DND-41 (cell line): Measurements from ENCODE around the gene ZFAND2A.
A peak's percentile ranks its signal among the peaks of the same experiment; 100 is the strongest.

Experiments used
- ATAC-seq: fragments of 200-7000 bp; cut with Tn5 transposase; 3 replicates; pipeline ENCODE4 v1.9.1; 2021; ENCODE audit warnings: low read depth; ENCODE audit not compliant: insufficient read depth
- DNase-seq: peaks from one replicate; pipeline ENCODE4 v3.0.0-alpha.2; 2020
- H2AFZ ChIP-seq: 2 replicates; pipeline ENCODE4 v1.6.0; 2012; ENCODE audit warnings: low read depth, low read length
- H3K27ac ChIP-seq: 2 replicates; pipeline ENCODE4 v1.5.1; 2012; ENCODE audit warnings: low read length, inconsistent platforms
- H3K27me3 ChIP-seq: fragments of 200-600 bp; sonication (generic); 2 replicates; pipeline ENCODE4 v1.6.0; 2012; ENCODE audit warnings: low read length, mild to moderate bottlenecking, inconsistent platforms; ENCODE audit not compliant: insufficient read depth, poor library complexity
- H3K36me3 ChIP-seq: 2 replicates; pipeline ENCODE4 v1.5.1; 2012; ENCODE audit warnings: low read length, inconsistent platforms; ENCODE audit not compliant: insufficient read depth
- H3K4me1 ChIP-seq: 2 replicates; pipeline ENCODE4 v1.5.1; 2012; ENCODE audit warnings: mild to moderate bottlenecking, low read length; ENCODE audit not compliant: insufficient read depth
- H3K4me2 ChIP-seq: 2 replicates; pipeline ENCODE4 v1.6.0; 2012; ENCODE audit warnings: mild to moderate bottlenecking, moderate library complexity, low read length, inconsistent platforms; ENCODE audit not compliant: insufficient read depth
- H3K4me3 ChIP-seq, 2 experiments: fragments of 200-600 bp in 1 of 2; shearing (Covaris generic) in 1 of 2; 2 replicates each; pipeline ENCODE4 v1.5.1; 2012 to 2016; ENCODE audit warnings: inconsistent platforms in 2 of 2, low read length in 2 of 2, mild to moderate bottlenecking in 2 of 2, low read depth in 1 of 2, moderate library complexity in 1 of 2
- H3K79me2 ChIP-seq: 2 replicates; pipeline ENCODE4 v1.6.0; 2012; ENCODE audit warnings: low read length, inconsistent platforms; ENCODE audit not compliant: insufficient read depth
- H3K9ac ChIP-seq: 2 replicates; pipeline ENCODE4 v1.6.0; 2012; ENCODE audit warnings: low read depth, mild to moderate bottlenecking, inconsistent platforms, low read length, moderate library complexity
- H3K9me3 ChIP-seq: 2 replicates; pipeline ENCODE4 v1.5.1; 2012; ENCODE audit warnings: low read length, moderate library complexity, mild to moderate bottlenecking, inconsistent platforms; ENCODE audit not compliant: insufficient read depth, severe bottlenecking
- H4K20me1 ChIP-seq: 2 replicates; pipeline ENCODE4 v1.6.0; 2012; ENCODE audit warnings: low read length; ENCODE audit not compliant: insufficient read depth
- EZH2 ChIP-seq: IDR thresholded peaks from 3 replicates; pipeline ENCODE4 v1.6.1; 2012; ENCODE audit warnings: borderline replicate concordance, low read depth, mild to moderate bottlenecking, moderate library complexity, low read length, inconsistent platforms; ENCODE audit not compliant: severe bottlenecking
- TF ChIP-seq, protein P1 (sequence below): IDR thresholded peaks from 2 replicates; pipeline ENCODE4 v1.5.1; 2012; ENCODE audit warnings: borderline replicate concordance, low read length, moderate library complexity, mild to moderate bottlenecking; ENCODE audit not compliant: poor library complexity, severe bottlenecking; ENCODE audit errors: extremely low read depth

ZFAND2A gene

DNA sequence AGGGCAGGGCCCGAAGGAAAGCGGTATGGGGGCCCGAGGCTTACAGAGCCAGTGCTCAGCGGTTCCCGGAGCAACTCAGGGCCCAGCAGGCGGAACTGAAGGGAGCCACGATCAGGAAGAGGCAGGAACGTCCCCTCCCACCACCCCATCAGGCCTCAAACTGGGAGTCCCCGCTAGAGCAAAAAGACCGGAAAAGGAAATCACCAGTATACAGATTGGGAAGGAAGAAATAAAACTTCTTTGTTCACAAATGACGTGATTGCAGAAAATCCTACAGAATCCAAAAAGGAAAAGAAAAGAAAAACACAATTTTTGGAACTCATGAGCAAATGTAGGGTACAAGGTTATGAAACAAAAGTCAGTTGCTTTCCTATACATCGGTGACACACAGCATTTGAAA lies 21.6 kb upstream of the ZFAND2A start:
- Histone ChIP-seq H2AFZ (no peak overlapping the region), H3K4me3 (no peak overlapping the region), H3K27ac (no peak overlapping the region), H4K20me1 (no peaks in the 10 kb centered on the region), H3K9ac (no peak overlapping the region), H3K4me1 (0 out of 2 replicates have a peak, but pooled peaks cover under 1% of the 10 kb centered on the region), H3K4me2 (no peak overlapping the region), H3K79me2 (no peaks in the 10 kb centered on the region), H3K27me3 (no peaks in the 10 kb centered on the region), H3K9me3 (no peaks in the 10 kb centered on the region), H3K36me3 (no peaks in the 10 kb centered on the region)
- DNase-seq (no peak), ATAC-seq (no peak)
- TF ChIP-seq EZH2: no peak
- TF ChIP-seq, protein P1, sequence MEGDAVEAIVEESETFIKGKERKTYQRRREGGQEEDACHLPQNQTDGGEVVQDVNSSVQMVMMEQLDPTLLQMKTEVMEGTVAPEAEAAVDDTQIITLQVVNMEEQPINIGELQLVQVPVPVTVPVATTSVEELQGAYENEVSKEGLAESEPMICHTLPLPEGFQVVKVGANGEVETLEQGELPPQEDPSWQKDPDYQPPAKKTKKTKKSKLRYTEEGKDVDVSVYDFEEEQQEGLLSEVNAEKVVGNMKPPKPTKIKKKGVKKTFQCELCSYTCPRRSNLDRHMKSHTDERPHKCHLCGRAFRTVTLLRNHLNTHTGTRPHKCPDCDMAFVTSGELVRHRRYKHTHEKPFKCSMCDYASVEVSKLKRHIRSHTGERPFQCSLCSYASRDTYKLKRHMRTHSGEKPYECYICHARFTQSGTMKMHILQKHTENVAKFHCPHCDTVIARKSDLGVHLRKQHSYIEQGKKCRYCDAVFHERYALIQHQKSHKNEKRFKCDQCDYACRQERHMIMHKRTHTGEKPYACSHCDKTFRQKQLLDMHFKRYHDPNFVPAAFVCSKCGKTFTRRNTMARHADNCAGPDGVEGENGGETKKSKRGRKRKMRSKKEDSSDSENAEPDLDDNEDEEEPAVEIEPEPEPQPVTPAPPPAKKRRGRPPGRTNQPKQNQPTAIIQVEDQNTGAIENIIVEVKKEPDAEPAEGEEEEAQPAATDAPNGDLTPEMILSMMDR: no peak

DNA sequence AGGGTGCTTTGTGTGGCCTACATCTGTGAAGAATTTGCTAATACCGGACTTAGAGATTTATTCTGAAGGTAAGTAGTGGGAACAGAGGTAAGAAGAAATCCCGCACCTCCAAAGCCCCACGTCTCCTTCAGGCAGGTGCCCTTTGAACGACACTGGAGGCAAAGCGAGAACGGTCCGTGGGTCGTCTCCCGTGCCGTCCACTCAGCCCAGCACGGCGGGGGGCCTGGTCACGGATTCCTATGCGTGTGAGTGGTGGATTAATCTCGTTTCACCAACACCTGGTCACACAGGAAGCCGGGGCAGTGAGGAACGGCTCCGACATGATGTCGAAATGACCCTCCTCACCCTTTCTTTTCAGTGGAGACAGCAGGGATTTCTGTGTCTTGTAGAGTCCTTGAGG lies 21.0 kb upstream of the ZFAND2A start:
- no peak overlapping the region for H2AFZ ChIP-seq

DNA sequence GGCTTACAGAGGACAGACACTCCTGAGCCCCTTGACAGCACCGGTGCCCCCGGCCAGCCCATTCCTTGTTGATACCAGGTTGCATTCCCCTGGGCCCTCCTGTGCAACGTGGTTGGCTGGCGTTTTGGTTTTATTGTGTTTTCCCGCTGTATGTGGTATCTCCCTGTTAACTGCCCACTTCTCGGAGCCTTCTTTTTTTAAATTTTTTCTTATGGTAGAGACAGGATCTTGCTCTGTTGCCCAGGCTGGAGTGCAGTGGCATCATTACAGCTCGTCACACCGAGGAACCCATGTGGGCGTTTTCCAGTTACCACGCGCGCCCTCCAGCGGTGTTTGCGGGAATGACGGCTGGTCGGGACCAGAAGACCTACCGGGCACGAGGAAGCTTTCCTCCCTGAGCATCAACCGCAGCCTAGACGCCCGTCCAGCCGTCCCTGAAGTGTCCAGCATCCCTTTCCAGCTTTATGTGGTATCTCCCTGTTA lies 16.9 kb upstream of the ZFAND2A start:
- peak; percentile 74 for DNase-seq
- TF ChIP-seq, protein P1: peak; percentile 61
- no peak for TF ChIP-seq EZH2
- Histone ChIP-seq H3K9ac (no peak overlapping the region), H3K36me3 (no peaks in the 10 kb centered on the region), H3K4me2 (no peak overlapping the region), H3K79me2 (no peaks in the 10 kb centered on the region), H3K27me3 (no peaks in the 10 kb centered on the region), H3K4me1 (peaks cover 10% of the 10 kb centered on the region), H3K27ac (no peak overlapping the region), H3K9me3 (no peaks in the 10 kb centered on the region), H3K4me3 (no peak overlapping the region), H2AFZ (0 out of 2 replicates have a peak overlapping the region, but pooled peaks have one; percentile 68), H4K20me1 (no peaks in the 10 kb centered on the region)
- peak; percentile 65 for ATAC-seq

More for the DNA sequence above, 21.0 kb upstream of the ZFAND2A start:
- H3K79me2 ChIP-seq: no peaks in the 10 kb centered on the region
- H3K27me3 ChIP-seq: no peaks in the 10 kb centered on the region
- H3K4me3 ChIP-seq: no peak overlapping the region
- ATAC-seq (no peak), DNase-seq (no peak)
- H3K4me2 ChIP-seq: no peak overlapping the region
- no peaks in the 10 kb centered on the region for H4K20me1 ChIP-seq
- TF ChIP-seq EZH2: no peak
- TF ChIP-seq, protein P1: no peak
- no peak overlapping the region for H3K27ac ChIP-seq
- H3K36me3 ChIP-seq: no peaks in the 10 kb centered on the region
- H3K9me3 ChIP-seq: no peaks in the 10 kb centered on the region
- no peak overlapping the region for H3K9ac ChIP-seq
- peaks cover 6% of the 10 kb centered on the region for H3K4me1 ChIP-seq
